SH-SY5Y (cell line): ENCODE results near the gene RSPH6A.

Source experiments
- GATA2 ChIP-seq: IDR thresholded peaks from 2 replicates; pipeline ENCODE4 v1.6.1; 2011; ENCODE audit warnings: mild to moderate bottlenecking, low read depth, low read length
- GATA3 ChIP-seq: IDR thresholded peaks from 2 replicates; pipeline ENCODE4 v1.6.1; 2011; ENCODE audit warnings: low read depth, mild to moderate bottlenecking, low read length, moderate library complexity

DNA sequence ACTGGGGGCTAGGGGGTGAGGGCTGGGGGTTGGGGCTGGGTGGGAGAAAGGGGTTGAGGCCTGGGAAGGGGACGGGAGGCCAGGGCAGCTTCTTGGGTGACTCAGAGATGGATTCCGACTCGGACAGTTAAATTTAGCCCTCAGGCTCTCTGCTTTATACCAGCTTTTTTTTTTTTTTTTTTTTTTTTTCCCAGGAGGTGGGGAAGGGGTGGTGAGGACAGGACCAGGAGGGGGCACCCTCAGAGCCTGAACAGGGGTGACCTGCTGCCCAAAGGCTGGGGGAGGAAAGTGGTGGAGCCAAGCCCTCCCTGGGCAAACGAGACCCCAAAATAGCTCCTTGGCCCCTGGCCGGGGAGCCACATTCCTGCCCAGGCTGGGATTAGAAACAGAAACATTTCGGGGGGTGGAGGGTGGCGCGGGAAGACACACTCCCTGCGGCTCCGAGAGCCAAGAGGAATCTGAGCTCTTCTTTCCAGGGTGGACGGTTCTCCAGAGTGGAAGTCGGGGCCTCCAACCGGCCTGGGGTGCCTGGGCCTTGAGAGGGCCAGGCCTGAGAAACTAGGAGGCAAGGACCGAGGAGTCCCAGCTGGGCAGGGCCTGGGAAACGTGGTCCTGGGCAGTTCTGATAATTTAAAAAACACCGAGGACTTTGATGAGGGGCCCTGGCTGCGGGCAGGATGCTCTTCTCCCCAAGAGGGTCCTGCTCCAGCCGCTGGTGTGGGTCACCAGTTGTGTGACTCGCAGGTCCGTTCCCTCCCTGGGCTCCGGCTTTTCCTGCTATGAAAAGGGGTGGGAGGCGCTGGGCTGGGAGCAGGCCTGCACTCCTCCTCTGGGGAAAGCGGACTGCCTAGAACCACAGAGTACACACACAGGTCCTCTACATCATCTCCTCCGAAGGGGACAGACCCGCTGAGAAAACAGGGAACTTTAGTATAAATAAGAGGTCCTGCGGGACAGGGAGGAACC is 32.0 kb downstream of the RSPH6A start:
- TF ChIP-seq GATA2: no peak
- TF ChIP-seq GATA3: no peak
